Measurements from ENCODE around the gene IZUMO4.

DNA sequence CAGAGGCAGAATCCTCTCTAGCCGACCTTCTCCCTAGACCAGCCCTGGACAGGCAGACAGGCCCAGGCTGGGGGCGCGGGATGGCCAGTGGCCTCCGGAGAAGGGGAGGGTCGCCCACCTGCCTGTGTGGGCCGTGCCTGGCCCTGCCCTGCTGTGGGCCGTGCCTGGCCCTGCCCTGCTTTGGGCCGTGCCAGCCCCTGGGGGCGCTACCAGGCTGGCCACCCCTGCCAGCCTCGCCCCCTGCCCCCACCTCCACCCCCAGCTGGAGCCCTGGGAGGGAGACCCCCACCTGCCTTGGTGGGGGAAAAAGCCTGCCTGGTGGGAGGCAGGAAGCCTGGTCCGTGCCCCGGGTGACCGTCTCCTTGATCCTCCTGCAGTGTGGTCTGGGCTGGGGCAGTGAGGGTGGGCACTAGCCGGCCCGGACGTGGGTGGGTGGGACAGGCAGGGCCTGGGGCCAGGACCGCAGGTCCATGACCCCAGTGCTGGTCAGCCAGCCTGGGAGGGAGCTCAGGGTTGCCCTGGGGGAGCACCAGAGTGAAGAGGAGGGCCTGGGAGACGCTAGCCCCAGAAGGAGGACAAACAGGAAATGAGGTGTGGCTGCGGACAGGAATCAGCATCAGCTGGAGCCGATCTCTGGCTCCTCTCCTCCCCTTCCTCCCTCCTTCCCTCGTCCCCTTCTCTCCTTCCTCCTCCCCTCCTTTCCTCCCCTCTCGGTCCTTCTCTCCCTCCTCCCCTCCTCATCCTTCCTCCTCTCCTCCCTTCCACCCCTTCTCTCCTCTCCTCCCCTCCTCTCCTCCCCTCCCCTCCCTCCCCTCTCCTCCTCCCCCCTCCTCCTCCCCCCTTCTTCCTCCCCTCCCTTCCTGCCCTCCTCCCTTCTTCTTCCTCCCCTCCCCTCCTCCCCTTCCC is 40.5 kb upstream of the IZUMO4 start:
- TF ChIP-seq, protein P1, sequence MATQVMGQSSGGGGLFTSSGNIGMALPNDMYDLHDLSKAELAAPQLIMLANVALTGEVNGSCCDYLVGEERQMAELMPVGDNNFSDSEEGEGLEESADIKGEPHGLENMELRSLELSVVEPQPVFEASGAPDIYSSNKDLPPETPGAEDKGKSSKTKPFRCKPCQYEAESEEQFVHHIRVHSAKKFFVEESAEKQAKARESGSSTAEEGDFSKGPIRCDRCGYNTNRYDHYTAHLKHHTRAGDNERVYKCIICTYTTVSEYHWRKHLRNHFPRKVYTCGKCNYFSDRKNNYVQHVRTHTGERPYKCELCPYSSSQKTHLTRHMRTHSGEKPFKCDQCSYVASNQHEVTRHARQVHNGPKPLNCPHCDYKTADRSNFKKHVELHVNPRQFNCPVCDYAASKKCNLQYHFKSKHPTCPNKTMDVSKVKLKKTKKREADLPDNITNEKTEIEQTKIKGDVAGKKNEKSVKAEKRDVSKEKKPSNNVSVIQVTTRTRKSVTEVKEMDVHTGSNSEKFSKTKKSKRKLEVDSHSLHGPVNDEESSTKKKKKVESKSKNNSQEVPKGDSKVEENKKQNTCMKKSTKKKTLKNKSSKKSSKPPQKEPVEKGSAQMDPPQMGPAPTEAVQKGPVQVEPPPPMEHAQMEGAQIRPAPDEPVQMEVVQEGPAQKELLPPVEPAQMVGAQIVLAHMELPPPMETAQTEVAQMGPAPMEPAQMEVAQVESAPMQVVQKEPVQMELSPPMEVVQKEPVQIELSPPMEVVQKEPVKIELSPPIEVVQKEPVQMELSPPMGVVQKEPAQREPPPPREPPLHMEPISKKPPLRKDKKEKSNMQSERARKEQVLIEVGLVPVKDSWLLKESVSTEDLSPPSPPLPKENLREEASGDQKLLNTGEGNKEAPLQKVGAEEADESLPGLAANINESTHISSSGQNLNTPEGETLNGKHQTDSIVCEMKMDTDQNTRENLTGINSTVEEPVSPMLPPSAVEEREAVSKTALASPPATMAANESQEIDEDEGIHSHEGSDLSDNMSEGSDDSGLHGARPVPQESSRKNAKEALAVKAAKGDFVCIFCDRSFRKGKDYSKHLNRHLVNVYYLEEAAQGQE (IDR thresholded peaks at IDR 0.05; ENCODE audit: borderline replicate concordance), result no peak
- TF ChIP-seq CTCF (IDR thresholded peaks at IDR 0.05; ENCODE audit: poor library complexity, severe bottlenecking) (no peak), EZH2 (IDR thresholded peaks at IDR 0.05; ENCODE audit: borderline replicate concordance, insufficient read depth, low read length, poor library complexity, severe bottlenecking) (no peak), TAF1 (IDR thresholded peaks at IDR 0.05; ENCODE audit: low read depth) (no peak)
